Hematopoietic multipotent progenitor cell treated with erythropoietin and hydrocortisone succinate and interleukin-3 and kit ligand, for 17 days (in vitro differentiated cells): ENCODE measurements around the gene PACS1.
"Not testable (repeated sequence)": the region's sequence is repeated elsewhere in the genome, so short reads cannot be mapped to it uniquely, and the experiment has no call there.

ENCODE experiments used
- DNase-seq: peaks from one replicate; pipeline ENCODE4 v3.0.0-alpha.2; 2015; ENCODE audit warnings: low spot score

Gene PACS1

GRCh38 chr11:66226101-66226500 lies 156.0 kb downstream of the PACS1 start:
- no peak for DNase-seq

- no peak for DNase-seq
Measured at GRCh38 chr11:66227700-66228099, 157.6 kb downstream of the PACS1 start.

- DNase-seq = no peak
Measured at GRCh38 chr11:66228521-66228920, 158.4 kb downstream of the PACS1 start.

- DNase-seq = no peak
Measured at GRCh38 chr11:66230156-66230555, 160.1 kb downstream of the PACS1 start.

GRCh38 chr11:66230978-66231377 lies 160.9 kb downstream of the PACS1 start:
- no peak for DNase-seq

- DNase-seq = no peak
Measured at GRCh38 chr11:66231561-66231960, 161.5 kb downstream of the PACS1 start.

- no peak for DNase-seq
Measured at GRCh38 chr11:66232769-66233168, 162.7 kb downstream of the PACS1 start.

- DNase-seq = no peak
Measured at GRCh38 chr11:66233301-66233700, 163.2 kb downstream of the PACS1 start.

- no peak for DNase-seq
Measured at GRCh38 chr11:66235141-66235540, 165.1 kb downstream of the PACS1 start.

- DNase-seq = no peak
Measured at GRCh38 chr11:66237867-66238266, 167.8 kb downstream of the PACS1 start.

- no peak for DNase-seq
Measured at GRCh38 chr11:66238786-66239413, 168.8 kb downstream of the PACS1 start.

- no peak for DNase-seq
Measured at GRCh38 chr11:66239511-66239910, 169.4 kb downstream of the PACS1 start.

GRCh38 chr11:66239998-66240780 lies 170.1 kb downstream of the PACS1 start:
- no peak for DNase-seq

- no peak for DNase-seq
Measured at GRCh38 chr11:66240781-66241136, 170.7 kb downstream of the PACS1 start.

GRCh38 chr11:66242095-66242765 lies 172.2 kb downstream of the PACS1 start:
- DNase-seq = no peak

- no peak for DNase-seq
Measured at GRCh38 chr11:66243782-66244535, 173.9 kb downstream of the PACS1 start.

GRCh38 chr11:66247295-66247694 lies 177.2 kb downstream of the PACS1 start:
- DNase-seq = no peak

GRCh38 chr11:66247801-66248200 lies 177.7 kb downstream of the PACS1 start:
- DNase-seq = no peak

- no peak for DNase-seq
Measured at GRCh38 chr11:66248903-66249302, 178.8 kb downstream of the PACS1 start.

GRCh38 chr11:66251809-66252208 lies 181.7 kb downstream of the PACS1 start:
- DNase-seq = no peak

GRCh38 chr11:66253081-66253480 lies 183.0 kb downstream of the PACS1 start:
- DNase-seq = not testable (repeated sequence)

GRCh38 chr11:66258473-66258893 lies 188.4 kb downstream of the PACS1 start:
- DNase-seq = no peak
